Stimulated activated naive CD8-positive, alpha-beta T cell treated with anti-CD3 and anti-CD28 coated beads, Interleukin-15, amount 100 ng/mL, for 72 hours (primary cell): ENCODE results near the gene NDUFS2.

Source experiments
- ATAC-seq: fragments of 150-1000 bp; cut with Tn5 transposase; 2 replicates; pipeline ENCODE4 v1.10.0; 2021; ENCODE audit warnings: mild to moderate bottlenecking, moderate library complexity
- DNase-seq, 2 donors: peaks; one replicate each; pipeline ENCODE4 v3.0.0; 2021 to 2022
- H3K27ac Mint-ChIP-seq, 2 donors: one replicate each; pipeline ENCODE4 v1.8.0; 2022; ENCODE audit warnings: mild to moderate bottlenecking in 2 of 2, mixed read lengths in 2 of 2, moderate library complexity in 2 of 2
- H3K27me3 Mint-ChIP-seq: one replicate; pipeline ENCODE4 v1.8.0; 2022; ENCODE audit warnings: mixed read lengths
- H3K4me1 Mint-ChIP-seq: one replicate; pipeline ENCODE4 v1.8.0; 2022; ENCODE audit warnings: mild to moderate bottlenecking, mixed read lengths
- H3K4me3 Mint-ChIP-seq, 2 donors: one replicate each; pipeline ENCODE4 v1.8.0; 2022; ENCODE audit warnings: mild to moderate bottlenecking in 2 of 2, mixed read lengths in 2 of 2, moderate library complexity in 1 of 2
- H3K9me3 Mint-ChIP-seq, 2 donors: one replicate each; pipeline ENCODE4 v1.8.0; 2022; ENCODE audit warnings: mixed read lengths in 2 of 2

NDUFS2 gene

GRCh38 chr1:161197560-161198193, 4.5 kb upstream of the NDUFS2 start:
- no peaks in the 10 kb centered on the region for H3K9me3 Mint-ChIP-seq
- H3K4me1 Mint-ChIP-seq, result peaks cover 79% of the 10 kb centered on the region
- H3K27me3 Mint-ChIP-seq, result no peaks in the 10 kb centered on the region
- no peak overlapping the region for H3K4me3 Mint-ChIP-seq
- no peak for ATAC-seq
- peak overlapping the region; percentile 61 to 66 for H3K27ac Mint-ChIP-seq
- DNase-seq, result no peak

GRCh38 chr1:161198194-161198896, 3.8 kb upstream of the NDUFS2 start:
- DNase-seq (no peak), ATAC-seq (no peak)
- Mint-ChIP-seq H3K27ac (peak overlapping the region in 1 of 2 donors; percentile 68), H3K4me1 (peaks cover 78% of the 10 kb centered on the region), H3K27me3 (no peaks in the 10 kb centered on the region), H3K9me3 (no peaks in the 10 kb centered on the region), H3K4me3 (no peak overlapping the region)

DNA sequence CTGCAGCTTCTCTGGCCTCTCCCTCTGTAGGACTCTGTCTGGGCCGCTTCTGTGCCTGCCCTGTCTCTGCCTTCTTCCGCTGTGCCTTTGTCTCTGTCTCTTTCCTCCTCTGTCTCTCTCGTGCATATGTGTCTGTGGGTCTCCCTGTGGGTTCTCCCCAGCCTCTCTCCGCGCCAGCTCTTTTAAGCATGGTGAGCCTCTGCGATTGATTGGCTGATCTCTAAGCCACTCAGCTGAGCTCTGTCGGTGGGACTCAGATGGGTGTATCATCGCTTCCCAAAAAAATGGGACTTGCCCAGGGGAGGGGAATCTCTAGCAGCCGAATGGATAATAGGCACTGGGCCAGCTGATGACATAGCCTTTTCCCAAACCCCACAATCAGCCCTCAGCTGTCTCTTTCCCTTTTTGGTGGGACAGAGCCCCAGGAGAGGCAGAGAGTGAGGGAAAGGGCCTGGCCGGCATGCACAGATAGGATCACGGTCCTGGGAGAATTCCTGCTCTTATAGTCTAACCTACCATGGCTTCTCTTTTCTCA, 3.2 kb upstream of the NDUFS2 start, which contains the start of gene ADAMTS4:
Gene ADAMTS4, minus strand, starts transcription at position 158 of the 535 bp plus-strand sequence. CDS start 427 bp downstream, outside the sequence.
- ATAC-seq, result no peak
- peaks cover 82% of the 10 kb centered on the region for H3K4me1 Mint-ChIP-seq
- H3K27ac Mint-ChIP-seq, result peak within 1 kb of the TSS; percentile 92 to 95
- no peak for DNase-seq
- no peaks in the 10 kb centered on the region for H3K9me3 Mint-ChIP-seq
- H3K27me3 Mint-ChIP-seq, result no peaks in the 10 kb centered on the region
- H3K4me3 Mint-ChIP-seq, result peak within 1 kb of the TSS; percentile 90 to 91

- Mint-ChIP-seq H3K27me3 (no peaks in the 10 kb centered on the region), H3K9me3 (no peaks in the 10 kb centered on the region), H3K4me3 (peak overlapping the region; percentile 90 to 91), H3K27ac (peak overlapping the region; percentile 92 to 95), H3K4me1 (peaks cover 88% of the 10 kb centered on the region)
- DNase-seq (no peak), ATAC-seq (no peak)
Observed at GRCh38 chr1:161199506-161200139, 2.5 kb upstream of the NDUFS2 start.

GRCh38 chr1:161200421-161200991, 1.7 kb upstream of the NDUFS2 start:
- H3K27ac Mint-ChIP-seq, result peak overlapping the region; percentile 92 to 95
- peak overlapping the region; percentile 90 to 91 for H3K4me3 Mint-ChIP-seq
- no peaks in the 10 kb centered on the region for H3K27me3 Mint-ChIP-seq
- ATAC-seq (peak; percentile 52), DNase-seq (peak in 1 of 2 donors; percentile 46)
- no peaks in the 10 kb centered on the region for H3K9me3 Mint-ChIP-seq
- H3K4me1 Mint-ChIP-seq, result peaks cover 87% of the 10 kb centered on the region

- no peaks in the 10 kb centered on the region for H3K27me3 Mint-ChIP-seq
- H3K27ac Mint-ChIP-seq, result peak overlapping the region; percentile 97 to 98
- H3K9me3 Mint-ChIP-seq, result no peaks in the 10 kb centered on the region
- ATAC-seq (no peak), DNase-seq (no peak)
- H3K4me1 Mint-ChIP-seq, result peaks cover 87% of the 10 kb centered on the region
- H3K4me3 Mint-ChIP-seq, result peak overlapping the region; percentile 90 to 91
Observed at GRCh38 chr1:161200992-161201835, 953 bp upstream of the NDUFS2 start.

DNA sequence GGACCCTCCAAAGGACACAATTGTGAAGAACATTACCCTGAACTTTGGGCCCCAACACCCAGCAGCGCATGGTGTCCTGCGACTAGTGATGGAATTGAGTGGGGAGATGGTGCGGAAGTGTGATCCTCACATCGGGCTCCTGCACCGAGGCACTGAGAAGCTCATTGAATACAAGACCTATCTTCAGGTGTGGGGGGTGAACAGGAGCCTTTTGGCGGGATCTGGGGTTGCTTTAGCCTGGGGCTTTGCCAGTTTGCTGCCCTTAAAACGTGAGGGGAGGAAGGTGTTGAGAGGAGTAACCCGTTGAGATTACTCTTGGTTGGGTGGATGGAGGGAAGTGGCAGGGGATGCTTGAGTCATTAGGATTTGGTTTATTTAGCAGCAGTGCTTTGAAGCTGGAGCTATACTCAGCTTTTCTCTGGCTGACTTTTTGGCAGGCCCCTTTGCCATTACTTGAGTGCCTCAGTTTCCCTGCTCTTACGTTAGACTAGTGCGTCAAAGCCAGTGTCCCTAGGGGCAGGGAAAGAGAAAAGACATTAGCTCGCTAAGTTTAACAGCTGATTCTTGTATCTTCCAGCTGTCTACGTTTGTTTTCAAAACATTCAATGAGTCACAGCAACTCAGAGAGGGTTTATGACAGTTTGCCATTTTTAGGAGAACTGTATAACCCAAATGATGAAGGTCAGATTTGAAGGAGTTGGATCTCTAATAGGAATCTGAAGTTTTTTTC, 4.4 kb downstream of the NDUFS2 start:
- no peaks in the 10 kb centered on the region for H3K27me3 Mint-ChIP-seq
- peak overlapping the region in 1 of 2 donors; percentile 48 for H3K27ac Mint-ChIP-seq
- no peak for ATAC-seq
- H3K4me3 Mint-ChIP-seq, result no peak overlapping the region
- no peak for DNase-seq
- no peaks in the 10 kb centered on the region for H3K9me3 Mint-ChIP-seq
- peaks cover 54% of the 10 kb centered on the region for H3K4me1 Mint-ChIP-seq

DNA sequence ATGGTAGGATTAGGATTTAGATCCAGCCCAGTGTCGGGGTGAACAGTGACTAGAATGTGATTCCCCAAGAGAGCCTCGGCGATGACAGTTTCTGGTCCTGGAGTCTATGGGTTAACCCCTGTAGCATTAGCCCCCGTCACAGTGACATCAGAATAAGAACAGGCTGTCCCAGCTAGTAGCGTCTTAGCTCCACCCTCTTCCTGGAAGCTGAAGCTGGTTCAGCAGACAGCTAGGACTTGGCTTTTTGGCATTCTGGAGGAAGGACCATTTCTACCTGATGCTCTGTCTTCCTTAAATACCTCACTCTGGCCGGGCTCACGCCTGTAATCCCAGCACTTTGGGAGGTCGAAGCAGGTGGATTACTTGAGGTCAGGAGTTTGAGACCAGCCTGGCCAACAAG, 5.0 kb downstream of the NDUFS2 start:
- Mint-ChIP-seq H3K27ac (peak overlapping the region in 1 of 2 donors; percentile 52), H3K9me3 (no peaks in the 10 kb centered on the region), H3K4me3 (no peak overlapping the region), H3K27me3 (no peaks in the 10 kb centered on the region), H3K4me1 (peaks cover 50% of the 10 kb centered on the region)
- no peak for DNase-seq
- peak; percentile 52 for ATAC-seq

- Mint-ChIP-seq H3K4me3 (peak overlapping the region in 1 of 2 donors; percentile 30), H3K27me3 (no peaks in the 10 kb centered on the region), H3K4me1 (peaks cover 34% of the 10 kb centered on the region), H3K27ac (peak overlapping the region; percentile 83 to 94), H3K9me3 (no peaks in the 10 kb centered on the region)
- ATAC-seq, result peak; percentile 94
- peak; percentile 70 to 78 for DNase-seq
Observed at GRCh38 chr1:161209790-161210409, 7.7 kb downstream of the NDUFS2 start.

- ATAC-seq, result no peak
- no peak overlapping the region for H3K4me3 Mint-ChIP-seq
- no peak for DNase-seq
- peaks cover 50% of the 10 kb centered on the region for H3K4me1 Mint-ChIP-seq
- no peaks in the 10 kb centered on the region for H3K9me3 Mint-ChIP-seq
- H3K27me3 Mint-ChIP-seq, result no peaks in the 10 kb centered on the region
- no peak overlapping the region for H3K27ac Mint-ChIP-seq
Observed at GRCh38 chr1:161214369-161214768, 12.2 kb downstream of the NDUFS2 start.

GRCh38 chr1:161215076-161215475, 12.9 kb downstream of the NDUFS2 start, which contains the start of gene FCER1G:
Gene FCER1G, plus strand, starts transcription at chr1:161215295. Its CDS starts 27 bp downstream, at chr1:161215322.
- peak within 1 kb of the TSS; percentile 53 to 64 for H3K4me3 Mint-ChIP-seq
- no peaks in the 10 kb centered on the region for H3K27me3 Mint-ChIP-seq
- H3K27ac Mint-ChIP-seq, result peak within 1 kb of the TSS; percentile 42 to 89
- DNase-seq (no peak), ATAC-seq (no peak)
- peaks cover 50% of the 10 kb centered on the region for H3K4me1 Mint-ChIP-seq
- H3K9me3 Mint-ChIP-seq, result no peaks in the 10 kb centered on the region

DNA sequence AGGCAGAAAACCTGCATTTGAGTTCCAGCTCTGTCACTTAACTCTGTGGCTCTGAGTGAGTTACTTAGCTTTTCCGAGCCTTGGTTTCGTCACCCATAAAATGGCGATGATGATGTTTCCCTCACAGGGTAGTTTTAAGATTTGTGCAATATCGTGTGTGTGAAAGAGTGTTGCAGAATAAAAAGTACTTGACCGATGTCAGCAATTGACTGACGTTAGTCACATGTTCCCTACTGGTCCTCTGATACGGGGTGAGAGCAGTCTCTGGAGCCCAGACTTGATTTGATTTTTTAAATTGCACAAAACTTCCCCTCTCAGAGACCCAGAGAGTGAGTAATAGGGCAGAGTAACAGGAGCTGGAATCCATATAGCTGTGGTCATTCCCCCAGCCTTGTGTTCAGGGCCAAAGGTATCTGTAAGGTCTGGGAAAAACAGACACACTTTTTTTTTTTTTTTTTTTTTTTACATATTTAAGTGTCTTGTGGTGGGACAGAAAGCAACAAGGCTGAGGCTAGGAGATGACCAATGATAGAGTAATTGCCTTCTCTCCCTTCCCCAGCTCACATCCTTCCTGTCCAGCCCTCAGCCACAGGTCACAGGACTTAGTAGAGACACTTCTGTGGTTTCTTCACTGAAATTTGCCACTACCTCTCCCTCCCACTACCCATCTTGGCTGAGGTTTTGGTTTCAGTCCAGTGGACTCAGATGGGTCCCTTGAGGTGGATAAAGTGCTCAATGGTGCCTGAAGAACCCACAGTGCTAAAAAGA, 15.0 kb downstream of the NDUFS2 start:
- Mint-ChIP-seq H3K27ac (peak overlapping the region; percentile 84 to 85), H3K27me3 (no peaks in the 10 kb centered on the region), H3K9me3 (no peaks in the 10 kb centered on the region), H3K4me1 (peaks cover 60% of the 10 kb centered on the region), H3K4me3 (peak overlapping the region in 1 of 2 donors; percentile 68)
- DNase-seq (peak in 1 of 2 donors; percentile 47), ATAC-seq (peak; percentile 74)

DNA sequence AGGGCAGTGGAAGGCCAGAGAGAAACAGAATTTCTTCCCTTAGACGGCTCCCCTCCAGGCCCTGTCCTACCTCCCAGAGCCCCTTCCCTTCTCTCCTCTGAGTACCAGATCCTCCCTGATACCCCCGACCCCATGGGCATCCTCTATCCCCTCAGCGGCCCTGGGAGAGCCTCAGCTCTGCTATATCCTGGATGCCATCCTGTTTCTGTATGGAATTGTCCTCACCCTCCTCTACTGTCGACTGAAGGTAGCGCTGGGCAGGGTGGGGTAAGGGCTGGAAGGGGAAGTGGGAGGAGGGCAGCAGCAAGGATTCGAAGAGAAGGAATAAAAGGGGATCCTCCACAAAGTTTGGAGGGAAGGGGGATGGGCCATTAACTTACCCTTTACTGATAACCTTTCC, 15.7 kb downstream of the NDUFS2 start:
- H3K9me3 Mint-ChIP-seq, result no peaks in the 10 kb centered on the region
- peak overlapping the region; percentile 77 to 88 for H3K27ac Mint-ChIP-seq
- H3K27me3 Mint-ChIP-seq, result no peaks in the 10 kb centered on the region
- DNase-seq (no peak), ATAC-seq (peak; percentile 15)
- peak overlapping the region; percentile 34 to 36 for H3K4me3 Mint-ChIP-seq
- H3K4me1 Mint-ChIP-seq, result peaks cover 62% of the 10 kb centered on the region
